Embryonic facial prominence (tissue), 1 donor: ENCODE results near the gene FNIP2.

Experiments used
- DNase-seq: peaks from one replicate; pipeline ENCODE4 v3.0.0-alpha.2; 2016; ENCODE audit errors: extremely low spot score

The FNIP2 gene

GRCh38 chr4:158762553-158762952 is 6.3 kb upstream of the FNIP2 start:
- DNase-seq: no peak

- no peak for DNase-seq
Measured at GRCh38 chr4:158763462-158763861, 5.4 kb upstream of the FNIP2 start.

GRCh38 chr4:158766434-158767044 is 2.3 kb upstream of the FNIP2 start:
- no peak for DNase-seq

- no peak for DNase-seq
Measured at GRCh38 chr4:158767451-158767850, 1.4 kb upstream of the FNIP2 start.

- no peak for DNase-seq
Measured at GRCh38 chr4:158769175-158769921, 522 bp downstream of the FNIP2 start.

DNA sequence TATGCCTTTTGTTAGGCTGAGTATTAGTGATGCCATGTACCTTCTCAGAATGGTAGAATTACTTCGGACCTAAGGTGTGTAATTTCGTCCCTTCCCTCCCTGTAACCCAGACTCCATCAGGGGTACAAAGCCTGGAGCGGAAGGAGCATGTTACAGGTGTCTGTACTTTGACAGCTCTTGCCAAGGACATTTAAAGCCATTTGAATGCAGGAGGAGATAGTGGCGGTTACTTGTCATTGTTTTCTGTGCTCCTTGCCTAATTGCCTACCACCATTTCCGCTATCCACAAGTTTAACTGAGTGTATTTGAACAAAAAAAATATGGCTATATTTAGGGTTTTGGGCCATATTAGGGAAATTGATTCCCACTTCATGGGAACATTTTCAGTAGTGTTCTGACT is 1.8 kb downstream of the FNIP2 start:
- DNase-seq: no peak

DNA sequence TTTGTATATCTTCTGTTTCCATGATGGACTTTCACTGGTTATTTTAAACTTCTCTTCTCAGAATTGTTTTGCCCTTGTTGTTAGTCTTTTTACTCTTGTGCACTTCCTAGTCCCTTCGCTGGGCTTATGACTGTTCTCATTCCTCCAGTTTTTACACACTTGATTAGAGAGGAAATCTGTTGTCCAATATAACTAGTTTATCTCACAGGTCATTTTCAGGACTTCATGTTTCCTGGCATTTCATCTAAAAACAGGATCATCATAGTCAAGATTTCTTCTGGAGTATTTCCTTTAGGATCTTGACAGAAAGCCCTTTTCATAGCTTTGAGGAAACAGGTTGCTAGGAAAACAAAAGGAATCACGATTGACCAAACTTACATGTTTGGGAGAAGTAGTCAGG is 3.0 kb downstream of the FNIP2 start:
- DNase-seq: no peak

- no peak for DNase-seq
Measured at GRCh38 chr4:158775091-158775651, 6.3 kb downstream of the FNIP2 start.

DNA sequence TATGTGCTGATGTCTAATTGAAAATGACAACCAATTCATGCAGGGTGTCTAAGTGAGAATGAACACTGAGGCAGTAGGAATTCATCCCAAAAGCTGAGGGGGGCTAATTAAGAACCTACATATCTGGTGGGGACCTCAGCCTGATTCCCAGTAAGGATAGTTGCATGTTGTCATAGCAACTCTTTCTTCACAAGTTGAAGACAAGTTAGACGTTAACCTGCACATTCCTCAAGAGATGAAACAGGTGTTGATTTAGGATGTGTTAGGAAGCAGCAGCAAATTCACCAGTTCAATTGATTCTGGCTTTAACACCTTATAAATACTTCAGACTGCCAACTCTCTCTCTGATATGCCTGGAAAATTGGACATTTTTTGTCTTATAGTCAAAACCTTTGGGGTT is 7.3 kb downstream of the FNIP2 start:
- no peak for DNase-seq

GRCh38 chr4:158777423-158778155 is 8.8 kb downstream of the FNIP2 start:
- DNase-seq: no peak

- DNase-seq: no peak
Measured at GRCh38 chr4:158778156-158778711, 9.4 kb downstream of the FNIP2 start.

GRCh38 chr4:158778712-158779111 is 9.9 kb downstream of the FNIP2 start:
- no peak for DNase-seq

GRCh38 chr4:158781963-158782362 is 13.1 kb downstream of the FNIP2 start:
- DNase-seq: no peak

GRCh38 chr4:158782551-158783360 is 13.9 kb downstream of the FNIP2 start:
- DNase-seq: no peak

- no peak for DNase-seq
Measured at GRCh38 chr4:158783785-158784184, 15.0 kb downstream of the FNIP2 start.

DNA sequence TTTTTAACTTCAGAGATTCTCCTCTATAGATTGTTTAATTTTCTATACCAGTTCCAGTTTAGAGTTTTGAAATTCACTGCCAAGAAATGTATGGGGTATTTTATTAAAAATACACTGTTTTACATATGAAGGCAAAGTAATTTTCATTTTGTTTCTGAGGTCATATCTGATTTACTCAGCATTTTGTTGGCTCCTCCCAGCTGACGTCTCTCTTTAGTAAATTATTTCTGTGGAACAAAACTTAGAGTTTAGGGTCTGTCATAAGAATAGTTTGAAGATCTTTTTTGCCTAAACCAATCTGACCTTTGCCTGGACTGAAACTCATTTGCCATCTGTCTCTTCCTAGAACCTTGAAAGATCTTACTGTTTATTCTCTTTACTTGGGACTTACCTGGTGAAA is 16.9 kb downstream of the FNIP2 start:
- no peak for DNase-seq

- DNase-seq: no peak
Measured at GRCh38 chr4:158786121-158786601, 17.3 kb downstream of the FNIP2 start.

GRCh38 chr4:158786955-158787354 is 18.1 kb downstream of the FNIP2 start:
- no peak for DNase-seq

GRCh38 chr4:158787709-158788475 is 19.1 kb downstream of the FNIP2 start:
- no peak for DNase-seq

- no peak for DNase-seq
Measured at GRCh38 chr4:158788516-158788915, 19.7 kb downstream of the FNIP2 start.

DNA sequence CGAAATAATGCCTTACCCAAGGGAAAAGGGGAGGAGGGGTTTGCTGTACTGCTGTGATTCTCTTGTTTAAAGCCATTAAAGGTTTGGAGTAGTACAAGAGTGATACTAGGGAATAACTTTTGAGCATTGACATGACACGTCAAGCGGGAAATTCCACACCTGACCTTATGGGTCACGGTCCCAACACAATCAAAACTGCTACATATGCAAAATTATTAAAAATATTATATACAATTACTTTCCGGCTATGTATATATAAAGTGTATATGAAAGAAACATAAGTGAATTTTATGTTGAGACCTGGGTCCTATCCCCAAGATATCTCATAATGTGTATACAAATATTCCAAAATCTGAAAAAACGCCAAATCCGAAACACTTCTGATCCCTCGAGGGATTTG is 21.0 kb downstream of the FNIP2 start:
- DNase-seq: no peak
